Measurements from ENCODE around the gene NPPA. TPM values are rescaled to one million over a fixed set of nuclear protein-coding genes. Genes with fewer than 3 reads are reported as not detected.

The NPPA gene
- total RNA-seq, 1 donor from 2014 or later: not detected

DNA sequence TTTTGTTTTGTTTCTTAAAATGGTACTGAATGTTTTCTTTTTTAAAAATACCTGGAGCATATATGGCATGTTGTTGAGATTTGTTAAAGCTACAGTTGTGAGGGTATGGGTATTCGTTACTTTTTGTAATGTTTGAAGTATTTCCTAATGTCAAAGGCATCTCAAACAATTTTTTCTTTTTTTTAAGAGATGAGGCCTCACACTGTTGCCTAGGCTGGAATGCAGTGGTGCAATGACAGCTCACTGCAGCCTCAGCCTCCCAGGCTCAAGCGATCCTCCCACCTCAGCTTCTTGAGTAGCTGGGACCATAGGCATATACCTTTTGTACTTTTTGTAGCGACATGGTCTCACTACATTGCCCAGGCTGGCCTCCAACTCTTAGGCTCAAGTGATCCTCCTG, 25.5 kb downstream of the NPPA start:
- ATAC-seq (no peak), DNase-seq (ENCODE audit: low spot score) (no peak)

DNA sequence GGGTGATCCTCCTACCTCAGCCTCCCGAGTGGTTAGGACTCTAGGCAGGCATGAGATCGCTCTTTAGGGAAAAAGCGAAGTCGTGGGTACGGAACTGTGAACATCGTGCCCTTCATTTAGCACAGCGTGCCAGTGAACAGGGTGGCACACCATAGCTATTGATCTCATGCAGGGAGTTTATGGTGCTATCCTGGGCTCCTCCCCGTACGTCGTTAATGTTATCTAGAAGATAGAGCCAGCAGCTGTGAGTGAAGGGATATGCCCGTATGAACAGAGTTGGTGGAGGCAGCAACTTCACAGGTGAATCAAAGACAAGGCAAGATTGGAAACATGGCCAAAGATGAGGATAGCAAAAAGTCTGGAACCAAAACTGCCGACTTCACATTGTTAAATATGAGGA, 30.4 kb downstream of the NPPA start:
- ATAC-seq (no peak), DNase-seq (ENCODE audit: low spot score) (no peak)

- no peak for DNase-seq (ENCODE audit: low spot score)
- ATAC-seq: no peak
These were observed 34.6 kb downstream of the NPPA start for GRCh38 chr1:11813021-11813420.

DNA sequence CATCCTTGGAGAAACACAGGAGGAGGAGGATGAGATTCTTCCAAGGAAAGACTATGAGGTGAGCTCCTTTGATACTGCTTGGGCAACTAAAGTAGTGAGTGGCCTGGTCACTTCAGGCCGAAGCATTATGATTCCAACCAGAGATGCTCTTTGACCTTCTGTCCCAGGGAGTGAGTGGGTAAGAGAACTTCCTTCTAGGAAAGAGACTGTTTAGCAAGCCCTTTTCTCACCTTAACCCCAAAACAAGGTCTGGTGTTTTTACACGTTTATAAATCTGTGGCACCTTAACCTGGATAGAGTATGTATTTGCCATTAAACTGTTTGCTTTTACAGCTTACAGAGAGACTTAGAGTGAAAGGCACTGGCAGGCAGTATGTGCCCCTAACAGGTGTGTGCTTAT, 40.5 kb downstream of the NPPA start:
- ATAC-seq: no peak
- DNase-seq (ENCODE audit: low spot score): no peak

DNA sequence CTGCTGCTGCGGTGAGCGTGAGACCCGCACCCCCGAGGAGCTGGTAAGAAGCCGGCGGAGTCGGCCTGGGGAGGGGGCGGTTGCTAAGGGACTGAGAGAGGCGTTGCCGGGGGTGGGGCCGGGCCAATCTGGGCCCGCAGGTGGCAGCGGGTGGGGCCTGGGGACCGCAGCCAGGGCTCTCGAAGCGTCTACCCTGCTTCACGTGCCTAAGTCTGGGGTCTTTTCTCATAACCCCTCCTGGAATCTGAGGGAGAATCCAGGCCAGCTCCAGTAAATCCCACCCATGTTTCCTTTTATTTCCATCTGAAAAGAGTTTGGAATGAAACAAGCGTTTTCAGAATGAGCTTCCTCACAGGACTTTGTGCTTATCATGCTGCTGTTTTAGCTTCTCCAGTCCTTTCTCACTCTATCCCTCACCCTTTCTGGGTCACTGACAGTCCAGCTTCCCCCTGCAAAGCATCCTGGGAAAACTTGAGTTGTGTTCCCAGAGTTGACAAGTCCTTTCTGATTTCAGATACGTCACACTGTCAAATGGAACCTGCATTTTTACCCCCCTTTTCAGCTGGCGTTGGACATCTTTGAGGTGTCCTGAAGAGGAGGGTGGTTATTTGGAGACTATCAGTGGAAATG, 41.2 kb downstream of the NPPA start:
- ATAC-seq (peak; percentile 63), DNase-seq (ENCODE audit: low spot score) (no peak)

DNA sequence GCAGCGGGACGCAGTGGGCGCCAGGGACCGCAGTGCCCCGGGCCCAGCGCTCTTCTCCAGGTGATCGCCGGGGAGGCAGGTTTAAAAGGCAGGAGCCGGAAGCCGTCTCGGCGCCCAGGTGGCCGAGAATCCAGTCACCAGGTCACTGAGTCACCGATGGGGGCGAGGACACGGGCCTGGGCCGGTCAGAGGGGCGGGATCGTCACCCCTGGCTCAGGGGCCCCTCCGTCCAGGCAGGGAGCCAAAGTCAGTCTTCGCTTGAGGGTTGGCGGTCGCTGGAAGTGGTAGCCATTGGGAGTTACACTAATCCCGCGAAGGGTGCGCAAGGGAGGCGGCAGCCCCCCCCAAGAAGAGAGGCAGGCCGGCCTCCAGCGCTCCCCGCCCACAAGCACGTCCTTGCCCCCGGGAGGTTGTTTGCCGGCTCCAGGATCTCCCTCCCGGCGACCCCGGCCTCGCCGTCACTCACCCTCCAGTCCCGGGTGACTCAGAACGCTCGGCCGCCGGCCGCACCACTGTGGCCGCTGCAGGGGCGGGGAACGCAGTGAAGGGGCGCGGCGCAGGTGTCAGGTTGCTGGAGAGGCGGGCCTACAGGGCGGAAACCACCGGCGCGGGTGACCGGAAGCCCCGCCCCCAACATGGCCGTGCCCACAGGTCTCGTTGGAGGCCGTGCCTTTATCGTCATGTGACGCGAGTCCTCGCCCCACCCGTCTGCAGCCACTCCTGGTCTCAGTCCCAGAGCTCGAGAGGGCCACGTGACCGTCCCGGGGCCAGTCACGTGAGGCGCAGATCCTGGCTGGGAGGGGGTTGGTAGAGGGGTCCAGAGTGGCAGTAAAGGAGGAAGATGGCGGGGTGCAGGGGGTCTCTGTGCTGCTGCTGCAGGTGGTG, 41.9 kb downstream of the NPPA start, which contains the start of the genes CLCN6 and MTHFR:
TSS of gene CLCN6 (plus strand) at position 770 of the 885 bp plus-strand sequence. CDS start at position 842, 72 bp downstream.
TSS of gene MTHFR (minus strand) at position 543 of the 885 bp plus-strand sequence. CDS start 2,848 bp downstream, outside the sequence.
- ATAC-seq: peak; percentile 88

DNA sequence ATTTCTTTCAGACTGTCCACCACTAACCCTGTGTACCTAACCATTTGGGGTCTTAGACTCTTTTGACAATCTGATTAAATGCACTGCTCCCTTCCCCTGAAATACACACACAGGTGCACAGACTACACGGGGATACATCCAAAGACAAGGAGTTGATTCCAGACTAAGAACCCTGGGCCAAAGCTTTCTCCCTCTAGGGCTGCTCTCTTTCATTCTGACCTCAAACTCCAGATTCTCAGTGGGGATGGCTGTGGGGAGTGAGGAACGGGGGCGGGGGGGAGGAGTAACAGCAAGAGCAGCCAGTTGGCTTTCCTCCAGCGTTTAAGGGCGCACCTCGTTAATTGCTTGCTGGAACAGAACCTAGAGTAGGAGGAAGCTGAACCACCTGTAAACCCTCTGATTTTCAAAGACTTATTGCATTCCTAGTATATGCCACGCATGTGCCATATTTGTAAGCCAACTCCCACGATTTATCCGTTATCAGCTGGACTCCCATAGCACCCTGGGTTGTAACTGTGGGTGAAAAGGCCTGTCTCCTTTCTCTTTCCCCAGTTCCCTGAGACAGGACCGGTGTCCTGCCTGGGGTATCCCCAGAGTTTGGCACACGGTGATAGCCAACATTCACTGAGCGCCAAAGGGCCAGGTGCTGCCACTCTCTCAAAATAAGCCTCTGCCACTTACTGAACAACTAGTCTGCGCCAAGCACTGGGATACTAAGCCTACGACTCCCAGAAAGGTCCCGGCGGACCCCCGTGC, 42.7 kb downstream of the NPPA start:
- ATAC-seq (no peak), DNase-seq (ENCODE audit: low spot score) (no peak)

More for the DNA sequence above, 41.9 kb downstream of the NPPA start, which contains the start of the genes CLCN6 and MTHFR:
- DNase-seq (ENCODE audit: low spot score): peak; percentile 100

DNA sequence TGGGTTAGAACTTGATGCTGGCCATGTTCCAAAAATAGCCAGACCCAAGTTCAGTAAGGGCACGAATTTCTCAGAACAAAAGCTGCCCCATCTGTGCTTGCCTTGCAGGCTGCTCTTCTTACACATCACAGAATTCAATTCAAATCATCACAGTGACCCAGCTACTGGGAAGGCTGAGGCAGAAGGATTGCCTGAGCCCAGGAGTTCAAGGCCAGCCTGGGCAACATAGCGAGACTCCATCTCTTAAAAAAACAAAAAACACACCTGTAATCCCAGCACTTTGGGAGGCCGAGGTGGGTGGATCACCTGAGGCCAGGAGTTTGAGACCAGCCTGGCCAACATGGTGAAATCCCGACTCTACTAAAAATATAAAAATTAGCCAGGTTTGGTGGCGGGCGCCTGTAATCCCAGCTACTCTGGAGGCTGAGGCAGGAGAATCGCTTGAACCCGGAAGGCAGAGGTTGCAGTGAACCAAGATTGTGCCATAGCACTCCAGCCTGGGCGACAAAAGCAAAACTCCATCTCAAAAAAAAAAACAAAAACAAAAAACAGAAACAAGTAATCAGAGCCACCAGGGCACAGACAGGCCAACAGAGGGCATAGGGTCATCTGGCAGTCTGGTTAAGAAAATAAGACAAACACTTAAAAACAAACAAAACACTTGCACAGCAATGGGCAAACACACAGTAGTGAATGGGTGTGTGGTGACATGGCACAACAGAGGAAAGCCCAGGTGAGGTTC, 43.5 kb downstream of the NPPA start:
- peak; percentile 77 for DNase-seq (ENCODE audit: low spot score)
- ATAC-seq: peak; percentile 44

DNA sequence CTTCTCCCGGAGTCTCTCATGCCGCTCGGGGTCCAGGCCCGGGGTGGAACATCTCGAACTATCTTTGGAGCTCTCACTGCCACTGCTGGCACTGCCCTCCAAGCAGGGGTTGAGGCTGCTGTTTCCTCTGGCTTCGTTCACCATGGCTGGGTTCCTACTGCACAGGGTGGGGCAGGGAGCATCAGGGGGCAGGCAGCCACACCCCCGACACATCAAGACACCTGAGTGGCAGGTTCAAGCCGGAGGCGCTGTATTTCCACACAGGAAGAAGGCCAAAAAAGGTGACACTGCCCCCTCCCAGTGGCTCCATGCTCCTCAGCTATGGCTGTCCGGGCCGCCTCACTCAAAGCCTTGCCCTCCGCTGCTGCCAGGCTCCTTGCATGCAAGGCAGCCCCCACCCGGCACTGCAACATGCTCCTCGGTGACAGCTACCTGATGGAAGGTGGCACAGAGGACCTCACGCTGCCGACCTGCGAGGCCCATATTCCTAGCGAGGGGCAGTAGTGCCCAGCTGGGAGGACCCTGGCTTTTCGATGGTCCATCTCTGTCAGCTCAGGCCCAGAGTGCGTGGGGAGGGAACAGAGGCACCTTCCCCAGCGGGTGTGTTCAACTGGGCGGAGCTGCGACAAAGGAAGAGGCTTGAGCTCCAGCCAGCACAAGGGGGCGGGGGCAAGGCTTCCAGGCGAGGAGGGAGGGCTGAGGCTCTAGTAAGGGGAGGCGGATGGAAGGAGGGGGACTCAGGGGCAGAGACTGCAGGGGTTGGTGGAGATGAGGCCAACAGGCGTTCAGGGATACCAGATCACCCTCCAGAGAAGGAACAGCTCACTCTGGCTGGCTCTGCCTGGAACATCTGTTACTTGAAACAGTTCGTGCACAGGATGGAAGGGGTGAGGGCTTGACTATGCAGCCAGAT, 44.4 kb downstream of the NPPA start:
- ATAC-seq (peak; percentile 6), DNase-seq (ENCODE audit: low spot score) (peak; percentile 76)

DNA sequence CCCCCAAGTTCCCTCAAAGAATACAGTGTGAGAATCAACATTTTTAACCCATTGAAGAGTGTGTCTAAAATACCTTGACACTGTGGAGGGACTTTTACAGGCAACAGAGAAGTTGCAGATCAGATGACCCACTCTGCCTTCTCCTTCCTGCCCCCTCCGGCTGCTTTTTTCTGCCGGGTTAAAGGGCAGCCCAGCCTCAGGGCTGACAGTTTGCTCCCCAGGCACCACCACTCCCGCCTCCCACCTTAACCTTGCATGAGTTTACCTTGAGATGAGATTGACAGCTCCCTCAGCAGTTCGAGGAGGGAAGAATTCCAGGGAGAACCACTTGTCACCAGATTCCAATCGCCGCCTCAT, 45.0 kb downstream of the NPPA start:
- ATAC-seq (no peak), DNase-seq (ENCODE audit: low spot score) (no peak)

GRCh38 chr1:11800756-11801433, 46.7 kb downstream of the NPPA start:
- ATAC-seq: peak; percentile 44
- DNase-seq (ENCODE audit: low spot score): peak; percentile 80

DNA sequence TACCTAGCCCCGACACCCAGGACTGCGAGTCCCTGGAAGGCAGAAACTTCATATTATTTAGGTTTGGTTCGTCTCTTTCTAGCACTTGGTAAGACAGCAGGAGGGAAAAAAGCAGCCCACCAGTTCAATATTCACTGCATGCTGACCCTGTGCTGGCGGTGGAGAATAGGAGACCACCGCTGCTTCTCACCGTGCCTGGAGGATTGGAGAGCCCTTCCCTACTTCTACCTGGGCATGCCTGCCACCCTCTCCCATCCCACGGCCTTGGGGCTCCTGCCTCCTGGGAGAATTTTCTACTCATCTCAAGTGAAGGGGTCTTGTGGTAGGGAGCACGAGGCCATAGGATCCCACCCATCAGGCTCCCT, 47.2 kb downstream of the NPPA start:
- DNase-seq (ENCODE audit: low spot score) (no peak), ATAC-seq (no peak)

- no peak for DNase-seq (ENCODE audit: low spot score)
- no peak for ATAC-seq
These were observed 47.7 kb downstream of the NPPA start for GRCh38 chr1:11799896-11800295.

DNA sequence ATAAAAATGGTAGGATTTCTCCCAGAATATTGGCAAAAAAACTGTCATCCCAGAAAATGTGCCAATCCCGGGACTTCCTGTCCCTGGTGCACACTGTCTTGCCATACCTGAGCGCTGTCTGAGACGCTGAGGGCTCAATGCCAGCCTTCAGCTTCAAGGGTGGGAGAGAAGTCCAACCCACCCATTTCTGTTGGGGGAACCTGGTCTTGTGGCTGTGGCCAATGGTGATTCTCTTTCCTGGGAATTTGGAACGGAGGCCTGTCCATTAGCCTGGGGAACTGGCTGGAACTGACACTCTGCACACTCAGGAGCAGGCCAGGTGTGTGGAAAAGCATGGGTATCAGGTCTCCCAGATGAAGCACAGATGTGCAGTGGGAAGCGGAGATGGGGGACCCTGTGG, 48.5 kb downstream of the NPPA start:
- ATAC-seq (no peak), DNase-seq (ENCODE audit: low spot score) (no peak)

- peak; percentile 51 for DNase-seq (ENCODE audit: low spot score)
- ATAC-seq: peak; percentile 46
These were observed 49.9 kb downstream of the NPPA start for GRCh38 chr1:11797525-11798216.

- no peak for DNase-seq (ENCODE audit: low spot score)
- no peak for ATAC-seq
These were observed 51.4 kb downstream of the NPPA start for GRCh38 chr1:11796036-11796828.
